ENCODE measurements around the gene EIF5A. TPM values are rescaled to one million over a fixed set of nuclear protein-coding genes. Genes with fewer than 3 reads are reported as not detected.

The EIF5A gene
- total RNA-seq, 4 donors from 2014 or later = 94.4 to 128 (median 120) TPM

GRCh38 chr17:7356072-7356549 lies 48.7 kb downstream of the EIF5A start:
- TF ChIP-seq CTCF (IDR thresholded peaks at IDR 0.05) (peak; percentile 80 to 97 (median 92)), POLR2A (IDR thresholded peaks at IDR 0.05) (peak in 1 of 2 donors; percentile 15)
- no peaks in the 10 kb centered on the region for H3K36me3 ChIP-seq
- DNase-seq = peak; percentile 86 to 93 (median 89)
- H3K4me3 ChIP-seq = no peak overlapping the region
- no peaks in the 10 kb centered on the region for H3K9me3 ChIP-seq
- H3K27ac ChIP-seq = peak overlapping the region in 3 of 4 donors; percentile 9 to 46 (median 43)
- no peaks in the 10 kb centered on the region for H3K27me3 ChIP-seq
- peaks cover 0 to 39% (median 10%) of the 10 kb centered on the region in 4 donors for H3K4me1 ChIP-seq

- Histone ChIP-seq H3K27ac (peak overlapping the region; percentile 9 to 46 (median 30)), H3K4me1 (peaks cover 0 to 38% (median 8%) of the 10 kb centered on the region in 4 donors), H3K9me3 (no peaks in the 10 kb centered on the region), H3K27me3 (no peaks in the 10 kb centered on the region), H3K4me3 (no peak overlapping the region), H3K36me3 (no peaks in the 10 kb centered on the region)
- no peak for DNase-seq
- TF ChIP-seq POLR2A (IDR thresholded peaks at IDR 0.05) = no peak
- no peak for TF ChIP-seq CTCF (IDR thresholded peaks at IDR 0.05)
These were observed 49.3 kb downstream of the EIF5A start for GRCh38 chr17:7356756-7357155.

GRCh38 chr17:7357381-7357780 lies 50.0 kb downstream of the EIF5A start:
- peak overlapping the region in 1 of 4 donors; percentile 16 for H3K27ac ChIP-seq
- H3K9me3 ChIP-seq = no peaks in the 10 kb centered on the region
- TF ChIP-seq CTCF (IDR thresholded peaks at IDR 0.05) = no peak
- TF ChIP-seq POLR2A (IDR thresholded peaks at IDR 0.05) = no peak

GRCh38 chr17:7361906-7362305 lies 54.5 kb downstream of the EIF5A start:
- H3K4me1 ChIP-seq = no peaks in the 10 kb centered on the region
- H3K9me3 ChIP-seq = no peaks in the 10 kb centered on the region
- no peak overlapping the region for H3K27ac ChIP-seq
- no peaks in the 10 kb centered on the region for H3K27me3 ChIP-seq
- no peak overlapping the region for H3K4me3 ChIP-seq
- no peaks in the 10 kb centered on the region for H3K36me3 ChIP-seq
- no peak for TF ChIP-seq POLR2A (IDR thresholded peaks at IDR 0.05)
- TF ChIP-seq CTCF (IDR thresholded peaks at IDR 0.05) = no peak
- no peak for DNase-seq

More at GRCh38 chr17:7357381-7357780, 50.0 kb downstream of the EIF5A start:
- Histone ChIP-seq H3K4me1 (peaks cover 0 to 38% (median 8%) of the 10 kb centered on the region in 4 donors), H3K36me3 (no peaks in the 10 kb centered on the region), H3K27me3 (no peaks in the 10 kb centered on the region), H3K4me3 (no peak overlapping the region)
- DNase-seq = no peak

Small RNAs within 50 kb of the gene (small RNA-seq; reads per million reads assigned to genes)
- gene AC026954.2 (0 reads per million in 2 donors), gene RF00019 (0 reads per million in 2 donors)

Other genes starting within 250 kb of the EIF5A start
- gene CLEC10A, start 227.4 kb upstream of the EIF5A start, total RNA-seq = 1 to 10 TPM; 1.8 to 9.9 (median 5.6) TPM
- gene ASGR2, start 192.8 kb upstream of the EIF5A start, total RNA-seq = not detected
- 1 to 10 TPM in 1 of 4 donors, under 1 TPM in 2, not detected in 1; 0.88 to 2.5 (median 0.94) TPM for gene ASGR1, start 128.3 kb upstream of the EIF5A start, total RNA-seq
- 10 to 100 TPM in 2 of 4 donors, 1 to 10 TPM in 2; 2.6 to 15.7 (median 9.4) TPM for gene DLG4, start 87.8 kb upstream of the EIF5A start, total RNA-seq
- 1,000 to 10,000 TPM; 1,292 to 4,167 (median 1,553) TPM for gene ACADVL, start 87.7 kb upstream of the EIF5A start, total RNA-seq
- gene DVL2, start 73.1 kb upstream of the EIF5A start, total RNA-seq = 10 to 100 TPM; 42.1 to 61.9 (median 50.1) TPM
- 10 to 100 TPM; 22.2 to 38.8 (median 35.1) TPM for gene PHF23, start 68.2 kb upstream of the EIF5A start, total RNA-seq
- gene GABARAP, start 65.2 kb upstream of the EIF5A start, total RNA-seq = 100 to 1,000 TPM; 288 to 521 (median 367) TPM
- gene CTDNEP1, start 55.9 kb upstream of the EIF5A start, total RNA-seq = 10 to 100 TPM; 55.3 to 86.9 (median 76.4) TPM
- 10 to 100 TPM; 15.1 to 75.1 (median 29.0) TPM for gene ELP5, start 55.4 kb upstream of the EIF5A start, total RNA-seq
- 1,000 to 10,000 TPM in 1 of 4 donors, 100 to 1,000 TPM in 2, 10 to 100 TPM in 1; 80.0 to 1,052 (median 864) TPM for gene CLDN7, start 45.1 kb upstream of the EIF5A start, total RNA-seq
- 1 to 10 TPM in 3 of 4 donors, not detected in 1; 1.1 to 7.6 (median 4.8) TPM for gene SLC2A4, start 25.9 kb upstream of the EIF5A start, total RNA-seq
- 10 to 100 TPM; 20.7 to 70.0 (median 24.6) TPM for gene YBX2, start 13.0 kb upstream of the EIF5A start, total RNA-seq
- gene GPS2, start 7.7 kb downstream of the EIF5A start, total RNA-seq = 100 to 1,000 TPM in 1 of 4 donors, 10 to 100 TPM in 3; 93.2 to 148 (median 94.2) TPM
- 10 to 100 TPM; 23.3 to 69.0 (median 53.9) TPM for gene NEURL4, start 21.7 kb downstream of the EIF5A start, total RNA-seq
- 100 to 1,000 TPM in 1 of 4 donors, 10 to 100 TPM in 3; 15.6 to 696 (median 24.0) TPM for gene ACAP1, start 28.9 kb downstream of the EIF5A start, total RNA-seq
- gene KCTD11, start 44.5 kb downstream of the EIF5A start, total RNA-seq = 1 to 10 TPM; 2.5 to 8.9 (median 7.1) TPM
- not detected for gene TMEM95, start 47.5 kb downstream of the EIF5A start, total RNA-seq
- gene TNK1, start 73.5 kb downstream of the EIF5A start, total RNA-seq = 10 to 100 TPM; 19.8 to 54.4 (median 44.4) TPM
- gene PLSCR3, start 86.9 kb downstream of the EIF5A start, total RNA-seq = 10 to 100 TPM; 10.7 to 38.8 (median 21.9) TPM
- 100 to 1,000 TPM in 2 of 4 donors, 10 to 100 TPM in 2; 37.1 to 334 (median 126) TPM for gene TMEM256, start 96.5 kb downstream of the EIF5A start, total RNA-seq
- gene NLGN2, start 100.2 kb downstream of the EIF5A start, total RNA-seq = 1 to 10 TPM in 3 of 4 donors, under 1 TPM in 1; 0.88 to 9.9 (median 5.8) TPM
- gene SPEM1, start 112.7 kb downstream of the EIF5A start, total RNA-seq = not detected
- not detected for gene SPEM2, start 118.0 kb downstream of the EIF5A start, total RNA-seq
- not detected for gene SPEM3, start 121.2 kb downstream of the EIF5A start, total RNA-seq
- 10 to 100 TPM in 3 of 4 donors, 1 to 10 TPM in 1; 4.1 to 21.7 (median 17.0) TPM for gene TMEM102, start 127.8 kb downstream of the EIF5A start, total RNA-seq
- 1 to 10 TPM in 1 of 4 donors, not detected in 3; 1.0 TPM for gene FGF11, start 131.9 kb downstream of the EIF5A start, total RNA-seq
- gene CHRNB1, start 137.4 kb downstream of the EIF5A start, total RNA-seq = 1 to 10 TPM; 4.0 to 9.1 (median 5.8) TPM
- gene ZBTB4, start 172.0 kb downstream of the EIF5A start, total RNA-seq = 10 to 100 TPM; 15.1 to 27.3 (median 24.5) TPM
- not detected for gene SLC35G6, start 173.8 kb downstream of the EIF5A start, total RNA-seq
- gene POLR2A, start 176.7 kb downstream of the EIF5A start, total RNA-seq = 100 to 1,000 TPM in 3 of 4 donors, 10 to 100 TPM in 1; 94.6 to 204 (median 157) TPM
- 10 to 100 TPM in 3 of 4 donors, 1 to 10 TPM in 1; 7.6 to 58.6 (median 15.2) TPM for gene TNFSF12, start 241.4 kb downstream of the EIF5A start, total RNA-seq

All from Peyer's patch (tissue), 4 donors.